ENCODE data around the gene DOK3. TPM values are rescaled to one million over a fixed set of nuclear protein-coding genes. Genes with fewer than 3 reads are reported as not detected.

DOK3 gene
- total RNA-seq, 6 experiments from 2014 or later = 2.5 to 6.6 (median 3.9) TPM

- intact Hi-C loops (cut with DNase I) = no loop called here
- Histone ChIP-seq H3K4me1 (peaks cover 0 to 11% (median 4%) of the 10 kb centered on the region in 4 donors), H3K36me3 (peaks cover 0 to 40% (median 11%) of the 10 kb centered on the region in 4 donors), H3K4me3 (no peak overlapping the region), H3K9me3 (no peaks in the 10 kb centered on the region), H3K27me3 (no peaks in the 10 kb centered on the region), H3K27ac (no peak overlapping the region)
- TF ChIP-seq, protein P1, sequence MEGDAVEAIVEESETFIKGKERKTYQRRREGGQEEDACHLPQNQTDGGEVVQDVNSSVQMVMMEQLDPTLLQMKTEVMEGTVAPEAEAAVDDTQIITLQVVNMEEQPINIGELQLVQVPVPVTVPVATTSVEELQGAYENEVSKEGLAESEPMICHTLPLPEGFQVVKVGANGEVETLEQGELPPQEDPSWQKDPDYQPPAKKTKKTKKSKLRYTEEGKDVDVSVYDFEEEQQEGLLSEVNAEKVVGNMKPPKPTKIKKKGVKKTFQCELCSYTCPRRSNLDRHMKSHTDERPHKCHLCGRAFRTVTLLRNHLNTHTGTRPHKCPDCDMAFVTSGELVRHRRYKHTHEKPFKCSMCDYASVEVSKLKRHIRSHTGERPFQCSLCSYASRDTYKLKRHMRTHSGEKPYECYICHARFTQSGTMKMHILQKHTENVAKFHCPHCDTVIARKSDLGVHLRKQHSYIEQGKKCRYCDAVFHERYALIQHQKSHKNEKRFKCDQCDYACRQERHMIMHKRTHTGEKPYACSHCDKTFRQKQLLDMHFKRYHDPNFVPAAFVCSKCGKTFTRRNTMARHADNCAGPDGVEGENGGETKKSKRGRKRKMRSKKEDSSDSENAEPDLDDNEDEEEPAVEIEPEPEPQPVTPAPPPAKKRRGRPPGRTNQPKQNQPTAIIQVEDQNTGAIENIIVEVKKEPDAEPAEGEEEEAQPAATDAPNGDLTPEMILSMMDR (IDR thresholded peaks at IDR 0.05) = no peak
- TF ChIP-seq POLR2A (IDR thresholded peaks at IDR 0.05) = no peak
- no peak for ATAC-seq
- peak in 1 of 3 donors; percentile 14 for DNase-seq
- WGBS (ENCODE audit: insufficient coverage, low coverage, low lambda C conversion rate, missing lambda C conversion rate) = 67% methylated on average over 7 of the region's 13 CpGs
Measured at GRCh38 chr5:177519463-177520235, 10.0 kb upstream of the DOK3 start.

DNA sequence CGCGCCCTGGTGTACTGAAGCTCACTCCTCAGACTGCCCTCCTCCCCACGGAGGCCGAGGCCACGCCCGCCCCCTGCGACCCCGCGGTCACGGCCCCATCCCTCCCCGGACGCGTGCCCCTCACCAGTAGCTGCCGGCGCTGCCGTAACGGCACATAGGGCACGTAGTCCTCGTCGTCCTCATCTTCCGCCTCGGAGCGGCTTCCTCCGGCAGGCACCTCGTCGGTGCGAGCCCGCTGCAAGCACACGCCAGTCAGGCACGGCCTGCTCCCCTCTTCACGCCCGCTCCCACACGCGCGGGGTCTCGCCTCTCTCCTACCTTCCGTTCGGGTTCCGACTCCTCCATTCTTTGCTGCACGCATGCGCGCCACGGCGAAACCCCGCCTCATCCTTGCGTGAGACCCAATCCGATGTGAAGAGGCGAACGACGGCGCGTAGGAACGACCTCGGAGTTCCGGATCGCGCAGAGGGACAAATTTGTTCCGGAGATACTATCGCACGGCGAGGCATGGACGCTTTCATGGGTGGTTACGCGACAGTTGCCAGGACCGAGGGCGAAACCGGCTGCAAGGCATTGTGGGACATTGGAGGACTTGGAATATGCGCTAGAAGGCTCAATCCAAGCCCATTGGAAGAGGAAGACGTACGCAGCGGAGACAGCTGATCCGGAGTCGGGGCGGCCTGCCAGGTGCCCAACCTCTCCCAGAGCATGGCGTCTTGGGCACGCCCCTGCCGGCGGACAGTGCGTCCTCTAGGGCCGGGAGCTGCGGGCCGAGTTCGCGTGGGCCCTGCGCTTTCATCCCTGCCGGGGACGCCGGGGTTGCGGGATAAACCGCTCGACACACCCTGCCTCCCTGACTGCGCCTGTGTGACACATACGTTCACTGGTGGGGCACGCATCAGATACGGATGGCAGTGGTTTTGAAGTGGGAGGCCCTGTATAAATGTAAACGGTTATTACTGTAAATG is 7.3 kb upstream of the DOK3 start, which contains the start of gene DDX41:
DDX41 (minus strand) TSS at position 361 of the 968 bp plus-strand sequence; CDS start at position 345, 16 bp downstream.
- H3K36me3 ChIP-seq = peaks cover 0 to 47% (median 10%) of the 10 kb centered on the region in 4 donors

GRCh38 chr5:177515580-177515979 is 6.0 kb upstream of the DOK3 start:
- no peak for ATAC-seq
- no peak overlapping the region for H3K27ac ChIP-seq
- peaks cover 0 to 11% (median 4%) of the 10 kb centered on the region in 4 donors for H3K4me1 ChIP-seq
- intact Hi-C loops (cut with DNase I) = no loop called here
- no peaks in the 10 kb centered on the region for H3K27me3 ChIP-seq
- TF ChIP-seq, protein P1 (IDR thresholded peaks at IDR 0.05) = no peak
- no peak for TF ChIP-seq POLR2A (IDR thresholded peaks at IDR 0.05)
- H3K36me3 ChIP-seq = peaks cover 0 to 46% (median 11%) of the 10 kb centered on the region in 4 donors
- WGBS (ENCODE audit: insufficient coverage, low coverage, low lambda C conversion rate, missing lambda C conversion rate) = 80% methylated on average over 2 of the region's 7 CpGs
- no peaks in the 10 kb centered on the region for H3K9me3 ChIP-seq
- H3K4me3 ChIP-seq = peak overlapping the region in 1 of 3 donors; percentile 67
- DNase-seq = no peak

More for the DNA sequence above, 7.3 kb upstream of the DOK3 start, which contains the start of gene DDX41:
- H3K27me3 ChIP-seq = no peaks in the 10 kb centered on the region
- DNase-seq = peak; percentile 95 to 98 (median 97)
- intact Hi-C loops (cut with DNase I) = no loop called here
- H3K4me3 ChIP-seq = peak within 1 kb of the TSS; percentile 67 to 76 (median 67)
- H3K9me3 ChIP-seq = no peaks in the 10 kb centered on the region
- peak; percentile 89 to 95 (median 92) for ATAC-seq
- peak within 1 kb of the TSS; percentile 33 to 66 (median 61) for H3K27ac ChIP-seq
- TF ChIP-seq, protein P1 (IDR thresholded peaks at IDR 0.05) = no peak
- no peak for TF ChIP-seq POLR2A (IDR thresholded peaks at IDR 0.05)
- 0% methylated on average over 13 of the region's 96 CpGs for WGBS (ENCODE audit: insufficient coverage, low coverage, low lambda C conversion rate, missing lambda C conversion rate)
- peaks cover 0 to 11% (median 4%) of the 10 kb centered on the region in 4 donors for H3K4me1 ChIP-seq

GRCh38 chr5:177514541-177514940 is 4.9 kb upstream of the DOK3 start:
- Histone ChIP-seq H3K27me3 (no peaks in the 10 kb centered on the region), H3K9me3 (no peaks in the 10 kb centered on the region), H3K36me3 (peaks cover 0 to 44% (median 11%) of the 10 kb centered on the region in 4 donors), H3K27ac (no peak overlapping the region), H3K4me3 (no peak overlapping the region), H3K4me1 (peaks cover 0 to 11% (median 4%) of the 10 kb centered on the region in 4 donors)
- DNase-seq (no peak), ATAC-seq (no peak)
- intact Hi-C loops (cut with DNase I) = no loop called here
- 100% methylated on average over 1 of the region's 11 CpGs for WGBS (ENCODE audit: insufficient coverage, low coverage, low lambda C conversion rate, missing lambda C conversion rate)
- TF ChIP-seq POLR2A (IDR thresholded peaks at IDR 0.05) = no peak
- TF ChIP-seq, protein P1 (IDR thresholded peaks at IDR 0.05) = no peak
